ENCODE measurements around the gene ATP2A3. TPM values are rescaled to one million over a fixed set of nuclear protein-coding genes. Genes with fewer than 3 reads are reported as not detected.
A peak's percentile ranks its signal among the peaks of the same experiment; 100 is the strongest.

ATP2A3 gene
- total RNA-seq, 1 donor from 2014 or later = under 0.01 TPM

DNA sequence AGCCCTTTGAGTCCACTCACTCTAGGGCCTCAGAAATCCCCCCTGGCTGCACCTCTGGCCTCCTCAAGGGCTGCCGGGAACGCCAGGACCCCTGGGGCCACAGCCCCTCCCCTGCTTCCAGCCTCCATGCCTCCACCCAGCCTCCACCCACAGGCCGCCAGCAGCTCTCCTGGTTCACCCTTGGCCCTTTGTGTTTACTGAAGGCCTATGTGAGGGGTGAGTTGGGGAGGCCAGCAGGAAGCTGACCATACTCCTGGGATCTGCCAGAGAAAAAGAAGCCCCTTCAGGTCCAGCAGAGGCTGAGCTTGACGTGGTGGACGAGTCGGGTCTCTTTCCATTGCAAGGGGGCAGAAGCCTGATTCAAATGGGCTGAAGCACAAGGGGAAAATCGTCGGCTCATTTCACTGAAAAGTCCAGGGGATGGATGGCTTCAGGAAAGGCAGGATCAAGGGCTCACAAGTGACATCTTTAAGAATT lies 18.3 kb upstream of the ATP2A3 start:
- no peak for FAIRE-seq
- H3K36me3 ChIP-seq (ENCODE audit: control insufficient read depth, insufficient read depth, low read length) = no peaks in the 10 kb centered on the region
- TF ChIP-seq CTCF (IDR thresholded peaks at IDR 0.05; ENCODE audit: insufficient read depth, low read length, severe bottlenecking) = no peak
- DNase-seq (ENCODE audit: low read depth) = no peak
- peaks cover 6% of the 10 kb centered on the region for H3K27me3 ChIP-seq (ENCODE audit: control insufficient read depth, insufficient read depth, low read length)
- H3K4me3 ChIP-seq (ENCODE audit: low read depth, low read length) = no peak overlapping the region

DNA sequence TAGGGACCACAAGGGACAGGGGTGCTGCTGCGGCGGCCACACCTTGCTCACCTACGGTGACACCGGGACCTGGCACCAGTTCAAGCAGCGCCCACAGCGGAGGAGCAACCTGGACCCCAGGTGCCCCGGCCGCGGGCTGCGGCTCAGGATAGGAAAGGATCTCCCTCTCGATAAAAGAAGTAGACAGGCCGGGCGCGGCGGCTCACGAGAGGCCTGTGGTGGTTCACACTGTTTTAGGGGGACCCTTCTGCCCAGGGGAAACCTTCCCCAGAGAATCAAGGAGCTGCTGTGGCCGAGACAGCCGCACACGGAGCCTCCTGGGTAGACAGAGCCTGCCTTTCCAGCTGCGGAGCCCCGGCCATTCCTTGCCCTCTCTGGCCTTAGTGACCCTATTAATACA lies 17.9 kb upstream of the ATP2A3 start:
- no peak overlapping the region for H3K4me3 ChIP-seq (ENCODE audit: low read depth, low read length)
- DNase-seq (ENCODE audit: low read depth) (no peak), FAIRE-seq (no peak)
- TF ChIP-seq CTCF (IDR thresholded peaks at IDR 0.05; ENCODE audit: insufficient read depth, low read length, severe bottlenecking) = no peak
- H3K27me3 ChIP-seq (ENCODE audit: control insufficient read depth, insufficient read depth, low read length) = peaks cover 6% of the 10 kb centered on the region
- H3K36me3 ChIP-seq (ENCODE audit: control insufficient read depth, insufficient read depth, low read length) = no peaks in the 10 kb centered on the region

- Histone ChIP-seq H3K27me3 (ENCODE audit: control insufficient read depth, insufficient read depth, low read length) (peaks cover 5% of the 10 kb centered on the region), H3K36me3 (ENCODE audit: control insufficient read depth, insufficient read depth, low read length) (no peaks in the 10 kb centered on the region), H3K4me3 (ENCODE audit: low read depth, low read length) (no peak overlapping the region)
- no peak for DNase-seq (ENCODE audit: low read depth)
- TF ChIP-seq CTCF (IDR thresholded peaks at IDR 0.05; ENCODE audit: insufficient read depth, low read length, severe bottlenecking) = no peak
- FAIRE-seq = no peak
These were observed 17.2 kb upstream of the ATP2A3 start for GRCh38 chr17:3981455-3981854.

DNA sequence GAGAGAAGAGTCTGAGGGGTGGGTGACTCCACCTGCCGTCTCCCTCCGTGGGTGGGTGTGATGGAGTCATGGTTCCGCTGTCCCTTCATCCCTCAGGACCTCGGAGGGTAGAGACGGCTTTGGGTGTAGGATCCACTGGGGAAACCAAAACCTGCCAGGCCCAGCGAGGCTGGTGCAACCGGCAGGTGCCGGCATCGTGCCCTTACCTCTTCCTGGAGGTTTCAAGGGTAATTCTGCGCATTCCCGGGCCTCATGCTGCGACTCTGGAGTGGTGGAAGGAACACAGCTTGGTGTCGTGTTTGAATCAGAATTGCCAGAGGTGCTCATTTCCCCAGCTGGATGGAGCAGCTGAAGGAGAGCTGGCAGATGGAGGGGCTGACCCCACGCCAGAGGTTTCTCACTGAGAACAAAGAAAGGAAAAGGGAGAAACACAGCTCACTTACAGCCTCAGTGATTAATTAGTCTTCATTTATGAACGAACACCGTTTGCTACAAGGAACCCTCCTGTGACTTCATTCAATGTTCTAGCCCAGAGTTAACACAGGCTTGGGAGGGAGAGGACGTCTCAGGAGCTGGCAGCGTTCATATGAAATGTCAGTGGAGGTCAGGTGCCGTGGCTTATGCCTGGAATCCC lies 16.3 kb upstream of the ATP2A3 start:
- FAIRE-seq = peak; percentile 40
- DNase-seq (ENCODE audit: low read depth) = no peak
- H3K27me3 ChIP-seq (ENCODE audit: control insufficient read depth, insufficient read depth, low read length) = peaks cover 4% of the 10 kb centered on the region
- no peak overlapping the region for H3K4me3 ChIP-seq (ENCODE audit: low read depth, low read length)
- TF ChIP-seq CTCF (IDR thresholded peaks at IDR 0.05; ENCODE audit: insufficient read depth, low read length, severe bottlenecking) = no peak
- no peaks in the 10 kb centered on the region for H3K36me3 ChIP-seq (ENCODE audit: control insufficient read depth, insufficient read depth, low read length)

GRCh38 chr17:3979290-3979611 lies 15.0 kb upstream of the ATP2A3 start:
- Histone ChIP-seq H3K36me3 (ENCODE audit: control insufficient read depth, insufficient read depth, low read length) (no peaks in the 10 kb centered on the region), H3K27me3 (ENCODE audit: control insufficient read depth, insufficient read depth, low read length) (peaks cover 4% of the 10 kb centered on the region), H3K4me3 (ENCODE audit: low read depth, low read length) (no peak overlapping the region)
- TF ChIP-seq CTCF (IDR thresholded peaks at IDR 0.05; ENCODE audit: insufficient read depth, low read length, severe bottlenecking) = no peak
- FAIRE-seq = no peak
- DNase-seq (ENCODE audit: low read depth) = no peak
